ENCODE results near the gene SPATA7.

SPATA7 gene

GRCh38 chr14:88481059-88481458, 95.6 kb downstream of the SPATA7 start:
- in situ Hi-C loops (cut with MboI; ENCODE audit: low sequenced_read_pairs): no loop called here

- in situ Hi-C loops (cut with MboI; ENCODE audit: low sequenced_read_pairs): no loop called here
These were observed 96.3 kb downstream of the SPATA7 start for GRCh38 chr14:88481794-88482193.

GRCh38 chr14:88482524-88482923, 97.1 kb downstream of the SPATA7 start:
- in situ Hi-C loops (cut with MboI; ENCODE audit: low sequenced_read_pairs): no loop called here
